GM18502 (cell line): ENCODE data around the gene PCDHA1.
"Not testable (repeated sequence)": the region's sequence is repeated elsewhere in the genome, so short reads cannot be mapped to it uniquely, and the experiment has no call there.

Source experiments
- ATAC-seq: cut with Tn5 transposase; IDR thresholded peaks from one replicate; pipeline ENCODE4 v1.9.1; 2021; ENCODE audit warnings: mild to moderate bottlenecking; ENCODE audit not compliant: unreplicated experiment, poor library complexity

The PCDHA1 gene

GRCh38 chr5:140806834-140807775 is 21.2 kb downstream of the PCDHA1 start, which contains the start of gene PCDHA4:
TSS of gene PCDHA4 (plus strand) at chr5:140807068.
- no peak for ATAC-seq

GRCh38 chr5:140808241-140808888 is 22.4 kb downstream of the PCDHA1 start:
- ATAC-seq, result not testable (repeated sequence)

- ATAC-seq, result no peak
Measured at GRCh38 chr5:140808889-140809291, 22.9 kb downstream of the PCDHA1 start.

GRCh38 chr5:140821375-140822280 is 35.7 kb downstream of the PCDHA1 start, which contains the start of gene PCDHA5:
TSS of gene PCDHA5 (plus strand) at chr5:140821613.
- ATAC-seq, result no peak

GRCh38 chr5:140822281-140822629 is 36.3 kb downstream of the PCDHA1 start:
- no peak for ATAC-seq

GRCh38 chr5:140822969-140823368 is 37.0 kb downstream of the PCDHA1 start:
- ATAC-seq, result not testable (repeated sequence)

- ATAC-seq, result no peak
Measured at GRCh38 chr5:140823475-140823874, 37.5 kb downstream of the PCDHA1 start.

GRCh38 chr5:140827704-140828361 is 41.9 kb downstream of the PCDHA1 start, which contains the start of gene PCDHA6:
TSS of gene PCDHA6 (plus strand) at chr5:140827960. CDS start at chr5:140828092, 132 bp downstream.
- ATAC-seq, result no peak

GRCh38 chr5:140828362-140828737 is 42.4 kb downstream of the PCDHA1 start:
- ATAC-seq, result no peak

- ATAC-seq, result not testable (repeated sequence)
Measured at GRCh38 chr5:140829511-140830501, 43.9 kb downstream of the PCDHA1 start.

- ATAC-seq, result no peak
Measured at GRCh38 chr5:140833993-140834392, 48.1 kb downstream of the PCDHA1 start, which contains the start of gene PCDHA7. TSS of gene PCDHA7 (plus strand) at chr5:140834269. CDS start at chr5:140834384, 115 bp downstream.

- ATAC-seq, result not testable (repeated sequence)
Measured at GRCh38 chr5:140834439-140835008, 48.6 kb downstream of the PCDHA1 start.

- no peak for ATAC-seq
Measured at GRCh38 chr5:140835622-140836510, 49.9 kb downstream of the PCDHA1 start.

GRCh38 chr5:140840978-140841962 is 55.3 kb downstream of the PCDHA1 start, which contains the start of gene PCDHA8:
TSS of gene PCDHA8 (plus strand) at chr5:140841187. CDS start at chr5:140841322, 135 bp downstream.
- no peak for ATAC-seq

- ATAC-seq, result no peak
Measured at GRCh38 chr5:140842798-140843733, 57.1 kb downstream of the PCDHA1 start.
